Naive thymus-derived CD4-positive, alpha-beta T cell (primary cell): ENCODE measurements around the gene TOP2A. TPM values are rescaled to one million over a fixed set of nuclear protein-coding genes. Genes with fewer than 3 reads are reported as not detected.

ENCODE experiments used
- ATAC-seq: fragments of 150-1000 bp; cut with Tn5 transposase; 2 replicates; pipeline ENCODE4 v1.10.0; 2021; ENCODE audit warnings: mild to moderate bottlenecking, moderate library complexity
- CTCF ChIA-PET: fragments of 350-600 bp; sonication (Branson Sonifier 250); formaldehyde crosslinking; loops from one replicate; lab custom pipeline; 2021; ENCODE audit warnings: antibody characterized with exemption; lab: Charles Lee
- POLR2A ChIA-PET: fragments of 350-600 bp; sonication (Branson Sonifier 250); formaldehyde crosslinking; loops from one replicate; lab custom pipeline; 2021; ENCODE audit warnings: antibody characterized with exemption, inconsistent platforms; lab: Charles Lee
- DNase-seq, 9 donors: peaks; one replicate each; pipeline versions ENCODE4 v3.0.0 to v3.0.0-alpha.2; 2020 to 2022; ENCODE audit warnings: mixed read lengths in 1 of 9
- H3K27ac ChIP-seq: one replicate; pipeline ENCODE4 v1.7.0; 2013; ENCODE audit warnings: mild to moderate bottlenecking, low read depth, low read length, moderate library complexity
- H3K27me3 ChIP-seq, 2 donors: one replicate each; pipeline ENCODE4 v1.7.0; 2013; ENCODE audit warnings: low read length in 2 of 2, mild to moderate bottlenecking in 2 of 2, moderate library complexity in 2 of 2; ENCODE audit not compliant: control insufficient read depth in 2 of 2, insufficient read depth in 2 of 2
- H3K36me3 ChIP-seq, 3 experiments: 1 replicate in 2 of 3; 2 replicates in 1 of 3; pipeline ENCODE4 v1.7.0; 2013; ENCODE audit warnings: low read length in 3 of 3, mild to moderate bottlenecking in 3 of 3, moderate library complexity in 1 of 3; ENCODE audit not compliant: insufficient read depth in 3 of 3, control insufficient read depth in 2 of 3
- H3K4me1 ChIP-seq, 2 donors: one replicate each; pipeline ENCODE4 v1.7.0; 2013; ENCODE audit warnings: low read length in 2 of 2, mild to moderate bottlenecking in 2 of 2, moderate library complexity in 1 of 2; ENCODE audit not compliant: control insufficient read depth in 2 of 2, insufficient read depth in 2 of 2
- H3K4me3 ChIP-seq: 2 replicates; pipeline ENCODE4 v1.7.0; 2013; ENCODE audit warnings: mild to moderate bottlenecking, low read length
- H3K9me3 ChIP-seq, 3 experiments: 1 replicate in 2 of 3; 2 replicates in 1 of 3; pipeline ENCODE4 v1.7.0; 2013; ENCODE audit warnings: low read length in 3 of 3; ENCODE audit not compliant: control insufficient read depth in 2 of 3
- H3K27ac Mint-ChIP-seq, 9 donors: one replicate each; pipeline ENCODE4 v1.8.0; 2020 to 2022; ENCODE audit warnings: mixed read lengths in 9 of 9, mild to moderate bottlenecking in 8 of 9, moderate library complexity in 5 of 9, inconsistent platforms in 2 of 9
- H3K27me3 Mint-ChIP-seq, 5 donors: one replicate each; pipeline ENCODE4 v1.8.0; 2021 to 2022; ENCODE audit warnings: mixed read lengths in 5 of 5, mild to moderate bottlenecking in 1 of 5
- H3K36me3 Mint-ChIP-seq, 5 donors: one replicate each; pipeline ENCODE4 v1.8.0; 2020 to 2022; ENCODE audit warnings: mixed read lengths in 5 of 5, mild to moderate bottlenecking in 3 of 5, inconsistent platforms in 1 of 5
- H3K4me1 Mint-ChIP-seq, 7 donors: one replicate each; pipeline ENCODE4 v1.8.0; 2020 to 2022; ENCODE audit warnings: mixed read lengths in 7 of 7, mild to moderate bottlenecking in 3 of 7, inconsistent platforms in 1 of 7
- H3K4me3 Mint-ChIP-seq, 10 donors: one replicate each; pipeline ENCODE4 v1.8.0; 2020 to 2022; ENCODE audit warnings: mild to moderate bottlenecking in 10 of 10, mixed read lengths in 10 of 10, moderate library complexity in 6 of 10, inconsistent platforms in 2 of 10
- H3K9me3 Mint-ChIP-seq, 11 donors: one replicate each; pipeline ENCODE4 v1.8.0; 2020 to 2022; ENCODE audit warnings: mixed read lengths in 11 of 11, mild to moderate bottlenecking in 4 of 11, inconsistent platforms in 1 of 11, moderate library complexity in 1 of 11
- intact Hi-C, 2 donors: fragments of 100-400 bp; cut with micrococcal nuclease; formaldehyde crosslinking; loops; one replicate each; pipeline ENCODE4 v1.15.1; 2023
- polyA plus RNA-seq, 2 donors: library from polyadenylated mRNA; unstranded; fragments of 300-500 nt; fragmentation: Illumina TruSeq; gene quantifications; one replicate each; pipeline ENCODE4 v1.2.3, GENCODE V29; 2021
- total RNA-seq, 6 experiments: library from RNA in 5 of 6; stranded (reverse) in 5 of 6; gene quantifications; 1 replicate in 5 of 6; 2 replicates in 1 of 6; pipeline ENCODE4 v1.2.3 and lab custom pipeline; 2021 to 2026

The TOP2A gene
- total and polyA plus RNA-seq, 7 experiments from 2014 or later, result 0.54 to 273 (median 1.2) TPM; not detected in 2

GRCh38 chr17:40345994-40346764, 71.5 kb downstream of the TOP2A start:
- ChIA-PET POLR2A (interaction anchor here (0.7 to 34.9 kb wide), 7 partner anchors 8 to 208 kb away, joined by 3 to 742 read pairs (median 4); partner anchors contain the start of gene RARA), CTCF (interaction anchor here (0.6 to 3.3 kb wide), 6 partner anchors 9 to 192 kb away, joined by 3 to 25 read pairs (median 6); no protein-coding TSS in a partner anchor)
- peak overlapping the region in 9 of 10 donors; percentile 19 to 85 (median 80) for H3K4me3 Mint-ChIP-seq
- DNase-seq (no peak), ATAC-seq (no peak)
- Histone ChIP-seq H3K4me3 (no peak overlapping the region), H3K9me3 (no peaks in the 10 kb centered on the region), H3K4me1 (peaks cover 53 to 60% of the 10 kb centered on the region in 2 donors), H3K36me3 (peaks cover 0 to 24% (median 2%) of the 10 kb centered on the region in 3 experiments), H3K27ac (peak overlapping the region; percentile 69), H3K27me3 (no peaks in the 10 kb centered on the region)
- H3K9me3 Mint-ChIP-seq, result no peaks in the 10 kb centered on the region
- peak overlapping the region in 8 of 9 donors; percentile 36 to 89 (median 82) for H3K27ac Mint-ChIP-seq
- intact Hi-C loops, result no loop called here
- peaks cover 0 to 19% (median 3%) of the 10 kb centered on the region in 5 donors for H3K36me3 Mint-ChIP-seq
- H3K4me1 Mint-ChIP-seq, result peaks cover 30 to 77% (median 51%) of the 10 kb centered on the region in 7 donors
- H3K27me3 Mint-ChIP-seq, result no peaks in the 10 kb centered on the region

GRCh38 chr17:40345161-40345993, 72.3 kb downstream of the TOP2A start:
- POLR2A ChIA-PET, result interaction anchor here (0.7 to 34.9 kb wide), 7 partner anchors 9 to 207 kb away, joined by 3 to 742 read pairs (median 4); partner anchors contain the start of gene RARA

GRCh38 chr17:40344421-40345160, 73.1 kb downstream of the TOP2A start:
- Mint-ChIP-seq H3K36me3 (peaks cover 0 to 29% (median 6%) of the 10 kb centered on the region in 5 donors), H3K27ac (peak overlapping the region; percentile 19 to 89 (median 80)), H3K4me1 (peaks cover 40 to 86% (median 67%) of the 10 kb centered on the region in 7 donors), H3K9me3 (no peaks in the 10 kb centered on the region), H3K4me3 (peak overlapping the region; percentile 46 to 85 (median 78)), H3K27me3 (no peaks in the 10 kb centered on the region)
- Histone ChIP-seq H3K36me3 (peaks cover 0 to 15% (median 9%) of the 10 kb centered on the region in 3 experiments), H3K4me3 (peak overlapping the region; percentile 57), H3K27me3 (no peaks in the 10 kb centered on the region), H3K27ac (peak overlapping the region; percentile 69), H3K9me3 (no peaks in the 10 kb centered on the region), H3K4me1 (peaks cover 61 to 67% of the 10 kb centered on the region in 2 donors)
- ATAC-seq, result no peak
- DNase-seq, result no peak
- CTCF ChIA-PET, result interaction anchor here (1.0 to 3.3 kb wide), 5 partner anchors 8 to 40 kb away, joined by 4 to 25 read pairs (median 4); no protein-coding TSS in a partner anchor
- POLR2A ChIA-PET, result interaction anchor here (1.0 to 34.9 kb wide), 3 partner anchors 9 to 206 kb away, joined by 4 to 742 read pairs (median 6); partner anchors contain the start of gene RARA
- intact Hi-C loops, result loop anchor here in 1 of 2 donors (5.0 kb wide), 1 partner anchor 1343 kb away; the partner anchor contains the start of gene EIF1

More at GRCh38 chr17:40345161-40345993, 72.3 kb downstream of the TOP2A start:
- H3K4me1 Mint-ChIP-seq, result peaks cover 34 to 85% (median 59%) of the 10 kb centered on the region in 7 donors
- peaks cover 0 to 17% (median 4%) of the 10 kb centered on the region in 3 experiments for H3K36me3 ChIP-seq
- peak overlapping the region; percentile 46 to 85 (median 78) for H3K4me3 Mint-ChIP-seq
- DNase-seq (peak in 4 of 9 donors; percentile 23 to 38 (median 36)), ATAC-seq (no peak)
- intact Hi-C loops, result no loop called here
- H3K27ac Mint-ChIP-seq, result peak overlapping the region; percentile 19 to 89 (median 83)
- CTCF ChIA-PET, result interaction anchor here (0.6 to 3.3 kb wide), 7 partner anchors 8 to 192 kb away, joined by 3 to 25 read pairs (median 5); no protein-coding TSS in a partner anchor
- H3K27me3 ChIP-seq, result no peaks in the 10 kb centered on the region
- no peaks in the 10 kb centered on the region for H3K9me3 ChIP-seq
- peak overlapping the region; percentile 69 for H3K27ac ChIP-seq
- H3K9me3 Mint-ChIP-seq, result no peaks in the 10 kb centered on the region
- peaks cover 61 to 66% of the 10 kb centered on the region in 2 donors for H3K4me1 ChIP-seq
- H3K4me3 ChIP-seq, result peak overlapping the region; percentile 57
- peaks cover 0 to 24% (median 5%) of the 10 kb centered on the region in 5 donors for H3K36me3 Mint-ChIP-seq
- no peaks in the 10 kb centered on the region for H3K27me3 Mint-ChIP-seq

GRCh38 chr17:40343219-40344119, 74.2 kb downstream of the TOP2A start:
- peaks cover 0 to 6% (median 6%) of the 10 kb centered on the region in 3 experiments for H3K36me3 ChIP-seq
- ChIA-PET POLR2A (interaction anchor here (34.9 kb wide), 1 partner anchor 28 kb away, joined by 742 read pairs; the partner anchor contains the start of gene RARA), CTCF (interaction anchor here (1.1 to 3.3 kb wide), 4 partner anchors 9 to 193 kb away, joined by 3 to 25 read pairs (median 6); no protein-coding TSS in a partner anchor)
- H3K36me3 Mint-ChIP-seq, result peaks cover 0 to 29% (median 5%) of the 10 kb centered on the region in 5 donors
- intact Hi-C loops, result loop anchor here in 1 of 2 donors (5.0 kb wide), 1 partner anchor 1344 kb away; the partner anchor contains the start of gene EIF1
- DNase-seq (no peak), ATAC-seq (no peak)
- no peak overlapping the region for H3K4me3 ChIP-seq
- peak overlapping the region; percentile 90 for H3K27ac ChIP-seq
- no peaks in the 10 kb centered on the region for H3K27me3 Mint-ChIP-seq
- H3K4me1 ChIP-seq, result peaks cover 61 to 67% of the 10 kb centered on the region in 2 donors
- H3K9me3 ChIP-seq, result no peaks in the 10 kb centered on the region
- H3K9me3 Mint-ChIP-seq, result no peaks in the 10 kb centered on the region
- peaks cover 39 to 86% (median 70%) of the 10 kb centered on the region in 7 donors for H3K4me1 Mint-ChIP-seq
- no peaks in the 10 kb centered on the region for H3K27me3 ChIP-seq
- peak overlapping the region; percentile 69 to 85 (median 80) for H3K4me3 Mint-ChIP-seq
- peak overlapping the region; percentile 54 to 96 (median 87) for H3K27ac Mint-ChIP-seq
